ENCODE results near the gene SNX14.

DNA sequence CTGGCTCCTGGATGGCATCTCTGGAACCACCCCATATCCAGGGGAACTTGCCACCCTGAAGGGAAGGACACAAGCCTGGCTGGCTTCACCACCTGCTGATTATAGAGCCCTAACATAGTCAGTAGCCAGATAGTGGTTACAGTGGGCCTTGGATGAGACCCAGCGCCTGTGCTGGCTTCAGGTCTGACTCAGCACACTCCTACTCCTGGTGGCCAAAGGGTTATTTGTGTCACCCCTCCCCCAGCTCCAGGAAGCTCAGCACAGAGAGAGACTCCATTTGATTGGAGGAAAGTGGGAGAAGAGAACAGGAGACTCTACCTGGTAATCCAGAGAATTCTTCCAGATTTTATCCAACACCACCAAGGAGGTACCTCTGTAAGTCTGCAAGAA is 12.8 kb downstream of the SNX14 start:
- TF ChIP-seq, protein P1, sequence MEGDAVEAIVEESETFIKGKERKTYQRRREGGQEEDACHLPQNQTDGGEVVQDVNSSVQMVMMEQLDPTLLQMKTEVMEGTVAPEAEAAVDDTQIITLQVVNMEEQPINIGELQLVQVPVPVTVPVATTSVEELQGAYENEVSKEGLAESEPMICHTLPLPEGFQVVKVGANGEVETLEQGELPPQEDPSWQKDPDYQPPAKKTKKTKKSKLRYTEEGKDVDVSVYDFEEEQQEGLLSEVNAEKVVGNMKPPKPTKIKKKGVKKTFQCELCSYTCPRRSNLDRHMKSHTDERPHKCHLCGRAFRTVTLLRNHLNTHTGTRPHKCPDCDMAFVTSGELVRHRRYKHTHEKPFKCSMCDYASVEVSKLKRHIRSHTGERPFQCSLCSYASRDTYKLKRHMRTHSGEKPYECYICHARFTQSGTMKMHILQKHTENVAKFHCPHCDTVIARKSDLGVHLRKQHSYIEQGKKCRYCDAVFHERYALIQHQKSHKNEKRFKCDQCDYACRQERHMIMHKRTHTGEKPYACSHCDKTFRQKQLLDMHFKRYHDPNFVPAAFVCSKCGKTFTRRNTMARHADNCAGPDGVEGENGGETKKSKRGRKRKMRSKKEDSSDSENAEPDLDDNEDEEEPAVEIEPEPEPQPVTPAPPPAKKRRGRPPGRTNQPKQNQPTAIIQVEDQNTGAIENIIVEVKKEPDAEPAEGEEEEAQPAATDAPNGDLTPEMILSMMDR (conservative IDR thresholded peaks at IDR 0.05; ENCODE audit: low read depth, low read length), result no peak
- TF ChIP-seq EZH2 (IDR thresholded peaks at IDR 0.05; ENCODE audit: borderline replicate concordance, low read depth, low read length, poor library complexity, severe bottlenecking), result no peak
